T-helper 17 cell (primary cell): Measurements from ENCODE around the gene CAMK1D. TPM values are rescaled to one million over a fixed set of nuclear protein-coding genes. Genes with fewer than 3 reads are reported as not detected.
"Not testable (repeated sequence)": the region's sequence is repeated elsewhere in the genome, so short reads cannot be mapped to it uniquely, and the experiment has no call there.

Experiments used
- ATAC-seq: fragments of 150-1000 bp; cut with Tn5 transposase; 2 replicates; pipeline ENCODE4 v1.10.0; 2021; ENCODE audit warnings: mild to moderate bottlenecking, moderate library complexity
- DNase-seq, 3 donors: peaks; one replicate each; pipeline versions ENCODE4 v3.0.0 to v3.0.0-alpha.2; 2020 to 2021
- H3K9me3 ChIP-seq: one replicate; pipeline ENCODE4 v1.7.0; 2013; ENCODE audit warnings: low read length, mild to moderate bottlenecking; ENCODE audit not compliant: control insufficient read depth, poor library complexity, severe bottlenecking
- H3K27ac Mint-ChIP-seq: one replicate; pipeline ENCODE4 v1.8.0; 2022; ENCODE audit warnings: mild to moderate bottlenecking, moderate library complexity, mixed read lengths
- H3K27me3 Mint-ChIP-seq: one replicate; pipeline ENCODE4 v1.8.0; 2022; ENCODE audit warnings: mixed read lengths
- H3K36me3 Mint-ChIP-seq: one replicate; pipeline ENCODE4 v1.8.0; 2022; ENCODE audit warnings: low read depth, mixed read lengths
- H3K4me1 Mint-ChIP-seq: one replicate; pipeline ENCODE4 v1.8.0; 2022; ENCODE audit warnings: mild to moderate bottlenecking, mixed read lengths
- H3K4me3 Mint-ChIP-seq: one replicate; pipeline ENCODE4 v1.8.0; 2022; ENCODE audit warnings: mild to moderate bottlenecking, moderate library complexity, mixed read lengths
- total RNA-seq, 4 donors: library from RNA in 2 of 4; stranded (reverse) in 2 of 4; gene quantifications; one replicate each; pipeline ENCODE4 v1.2.3 and lab custom pipeline; 2022 to 2026

Gene CAMK1D
- total RNA-seq, 2 donors from 2014 or later: 31.1 to 47.3 TPM

DNA sequence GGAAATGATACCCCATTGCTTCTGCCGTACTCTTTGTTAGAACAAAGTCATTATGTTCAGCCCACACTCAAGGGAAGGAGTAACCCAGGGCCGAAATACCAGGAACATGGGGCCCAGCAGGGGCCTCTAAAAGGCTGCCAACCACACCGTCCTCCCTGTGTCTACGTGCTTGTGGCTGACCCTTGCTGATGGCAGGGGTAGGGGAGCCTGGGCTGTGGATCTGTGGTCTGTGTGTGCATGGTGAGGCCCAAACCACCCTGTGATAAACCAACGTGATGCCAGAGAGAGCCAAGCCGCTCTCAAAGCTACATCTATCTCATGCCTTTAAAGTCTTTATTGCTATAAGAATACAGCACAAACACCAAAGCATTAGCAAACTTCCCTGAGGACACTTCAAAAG is 493.0 kb downstream of the CAMK1D start:
- no peaks in the 10 kb centered on the region for H3K36me3 Mint-ChIP-seq
- no peak overlapping the region for H3K27ac Mint-ChIP-seq
- H3K4me1 Mint-ChIP-seq: peaks cover 6% of the 10 kb centered on the region
- peaks cover 26% of the 10 kb centered on the region for H3K27me3 Mint-ChIP-seq
- no peaks in the 10 kb centered on the region for H3K9me3 ChIP-seq
- H3K4me3 Mint-ChIP-seq: no peak overlapping the region
- no peak for ATAC-seq
- no peak for DNase-seq

DNA sequence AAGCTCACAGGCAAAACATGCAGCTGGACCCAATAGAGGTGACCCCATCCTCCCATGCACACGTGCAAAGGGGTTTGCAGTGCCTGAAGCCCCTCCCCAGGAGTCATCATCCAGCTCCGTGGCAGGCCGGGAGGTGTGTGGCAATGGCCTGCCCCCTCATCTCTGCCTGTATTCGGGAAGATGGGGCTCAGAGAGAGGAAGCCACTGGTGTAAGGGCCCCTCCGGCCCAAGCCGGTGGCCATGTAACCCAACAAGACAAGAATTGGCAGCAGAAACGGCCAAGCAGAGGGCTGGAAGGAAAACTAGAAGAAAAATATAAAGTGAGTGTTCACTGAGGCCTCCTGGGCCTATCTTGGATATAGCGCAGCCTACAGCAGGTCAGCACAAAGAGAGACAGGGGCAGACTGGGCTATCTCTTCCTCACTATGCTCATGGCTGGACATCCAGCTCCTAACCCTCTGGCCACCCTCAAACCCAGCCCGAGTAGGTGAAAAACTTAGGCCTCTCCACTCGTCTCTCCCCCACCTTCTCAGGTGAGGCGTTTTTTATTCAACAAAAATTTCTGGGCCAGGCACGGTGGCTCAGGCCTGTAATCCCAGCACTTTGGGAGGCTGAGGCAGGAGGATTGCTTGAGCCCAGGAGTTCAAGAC is 494.1 kb downstream of the CAMK1D start:
- H3K4me1 Mint-ChIP-seq: peaks cover 2% of the 10 kb centered on the region
- DNase-seq: no peak
- H3K36me3 Mint-ChIP-seq: no peaks in the 10 kb centered on the region
- no peak for ATAC-seq
- no peaks in the 10 kb centered on the region for H3K9me3 ChIP-seq
- no peak overlapping the region for H3K4me3 Mint-ChIP-seq
- no peak overlapping the region for H3K27ac Mint-ChIP-seq
- H3K27me3 Mint-ChIP-seq: peaks cover 26% of the 10 kb centered on the region

- Mint-ChIP-seq H3K36me3 (no peaks in the 10 kb centered on the region), H3K4me1 (no peaks in the 10 kb centered on the region), H3K27ac (no peak overlapping the region), H3K27me3 (peaks cover 38% of the 10 kb centered on the region), H3K4me3 (no peak overlapping the region)
- no peaks in the 10 kb centered on the region for H3K9me3 ChIP-seq
- DNase-seq (no peak), ATAC-seq (no peak)
Observed at GRCh38 chr10:12844811-12845483, 495.6 kb downstream of the CAMK1D start.

DNA sequence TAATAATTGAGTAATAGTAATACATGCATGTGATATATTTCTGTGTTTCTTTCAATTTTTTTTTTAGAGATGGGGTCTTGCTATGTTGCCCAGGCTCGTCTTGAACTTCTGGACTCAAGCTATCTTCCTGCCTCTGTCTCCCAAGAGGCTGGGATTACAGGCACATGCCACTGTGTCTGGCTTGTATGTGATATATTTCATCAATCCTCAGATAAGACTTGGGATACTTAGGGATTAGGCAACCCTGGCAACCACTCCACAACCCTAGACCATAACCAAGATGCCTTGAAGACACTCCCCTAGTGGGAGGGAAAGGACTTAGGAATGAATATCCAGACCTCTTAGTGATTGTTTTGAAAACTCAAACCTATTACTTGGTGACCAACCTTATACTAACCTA is 497.4 kb downstream of the CAMK1D start:
- Mint-ChIP-seq H3K27me3 (peaks cover 47% of the 10 kb centered on the region), H3K4me1 (no peaks in the 10 kb centered on the region), H3K4me3 (no peak overlapping the region), H3K27ac (no peak overlapping the region), H3K36me3 (no peaks in the 10 kb centered on the region)
- DNase-seq (no peak), ATAC-seq (no peak)
- no peaks in the 10 kb centered on the region for H3K9me3 ChIP-seq

DNA sequence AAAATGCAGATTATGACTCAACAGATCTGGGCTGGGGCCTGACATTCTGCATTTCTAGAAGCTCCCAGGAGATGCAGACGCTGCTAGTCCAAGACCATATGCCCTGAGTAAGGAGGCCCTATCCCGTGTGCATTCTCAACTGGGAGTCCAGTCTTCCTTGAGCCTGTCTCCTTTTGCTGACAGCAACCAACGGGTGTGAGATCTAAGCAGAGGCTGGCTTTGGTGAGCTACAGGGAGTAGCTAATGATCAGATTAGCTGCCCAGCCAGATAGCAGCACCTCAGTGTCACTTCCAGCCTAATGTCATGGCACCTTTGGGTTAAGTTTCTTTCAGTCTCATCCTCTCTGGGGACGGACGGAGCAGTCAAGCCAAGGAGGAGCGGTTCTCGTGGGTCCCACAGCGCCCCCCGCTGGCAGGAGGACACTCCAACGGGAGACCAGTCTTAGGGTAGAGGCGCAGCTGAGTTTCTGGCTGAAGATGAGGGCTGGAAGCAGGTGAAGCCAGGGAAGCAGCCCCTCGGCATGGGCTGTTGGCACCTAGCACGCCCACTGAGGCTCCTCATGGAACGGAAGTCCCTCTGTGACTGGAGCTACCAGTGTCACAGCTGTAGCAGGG is 498.1 kb downstream of the CAMK1D start:
- Mint-ChIP-seq H3K27me3 (peaks cover 49% of the 10 kb centered on the region), H3K27ac (no peak overlapping the region), H3K4me3 (no peak overlapping the region), H3K4me1 (no peaks in the 10 kb centered on the region), H3K36me3 (no peaks in the 10 kb centered on the region)
- no peak for DNase-seq
- ATAC-seq: no peak
- no peaks in the 10 kb centered on the region for H3K9me3 ChIP-seq

DNA sequence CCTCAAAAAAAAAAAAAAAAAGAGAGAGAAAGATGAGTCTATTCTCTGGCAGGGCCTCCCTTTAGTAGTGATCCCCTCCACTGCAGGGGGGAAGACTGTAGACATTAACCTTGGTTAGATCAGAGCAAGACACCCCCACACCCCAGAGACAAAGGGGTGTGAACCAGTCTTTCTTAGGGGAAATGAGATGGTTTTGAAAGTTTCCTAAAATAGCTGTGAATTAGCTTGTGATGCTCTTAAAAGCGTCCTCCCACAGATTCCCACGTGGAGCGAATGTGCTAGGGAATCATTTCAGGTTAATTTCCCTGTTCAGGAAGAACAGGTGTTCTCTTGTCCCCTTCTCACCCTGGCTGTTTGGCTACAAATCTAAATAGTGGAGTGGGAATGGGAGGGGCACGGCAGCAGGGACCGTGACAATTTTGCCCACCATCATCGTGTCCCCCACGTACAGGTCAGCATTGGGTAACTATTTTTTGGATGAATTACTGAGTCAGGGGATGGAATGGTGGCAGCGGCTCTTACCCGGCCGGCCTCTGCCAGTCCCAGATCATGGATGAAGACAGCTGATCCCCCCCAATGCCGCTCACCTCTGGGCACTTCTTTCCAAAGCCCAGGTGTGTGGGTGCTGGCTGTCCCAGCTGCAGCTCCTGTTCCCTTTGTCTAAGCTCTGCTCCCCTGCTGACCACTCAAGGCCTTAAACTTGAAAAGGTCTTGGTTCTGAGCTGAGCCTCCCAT is 499.3 kb downstream of the CAMK1D start:
- Mint-ChIP-seq H3K4me3 (no peak overlapping the region), H3K27me3 (peaks cover 49% of the 10 kb centered on the region), H3K36me3 (no peaks in the 10 kb centered on the region), H3K4me1 (no peaks in the 10 kb centered on the region), H3K27ac (no peak overlapping the region)
- ATAC-seq (no peak), DNase-seq (no peak)
- no peaks in the 10 kb centered on the region for H3K9me3 ChIP-seq

DNA sequence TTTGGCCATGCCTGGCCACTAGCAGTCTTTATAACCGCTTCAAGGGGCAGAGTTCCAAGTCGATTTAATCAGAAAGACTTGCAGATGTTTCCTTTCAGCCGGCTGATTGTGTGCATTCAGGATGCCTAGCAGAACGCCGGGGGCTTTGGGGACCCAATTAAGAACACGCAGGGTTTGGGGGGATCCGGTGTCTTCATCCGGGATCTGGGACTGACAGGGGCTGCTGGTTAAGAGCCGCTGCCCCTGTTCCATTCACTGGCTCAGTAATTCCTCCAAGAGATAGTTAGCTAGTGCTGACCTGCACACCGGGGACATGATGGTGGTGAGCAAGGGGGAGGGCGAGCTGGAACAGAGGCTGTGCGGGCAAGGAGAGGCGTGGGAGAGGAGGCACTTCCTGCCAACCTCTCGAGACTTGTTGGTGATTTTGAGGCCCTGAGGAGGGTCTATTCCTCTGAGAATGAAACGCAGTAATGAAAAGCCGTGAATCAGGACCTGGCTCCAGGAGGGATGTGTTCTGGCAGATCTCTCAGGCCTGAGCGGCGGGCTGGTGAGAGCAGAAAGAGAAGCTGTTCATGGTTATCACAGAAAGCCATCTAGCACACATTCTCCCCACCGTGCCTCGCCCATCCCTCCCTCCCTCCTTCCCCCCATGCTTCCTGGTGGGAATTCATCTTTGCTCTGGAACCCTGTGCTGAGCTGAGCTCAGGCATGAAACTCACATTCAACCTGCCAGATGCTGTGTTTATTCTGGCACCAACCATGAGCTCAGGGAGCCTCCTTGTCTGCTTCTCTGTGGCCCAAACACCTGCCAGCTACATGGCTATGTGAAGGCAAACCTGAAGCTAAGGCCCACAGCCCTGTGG is 500.2 kb downstream of the CAMK1D start:
- no peaks in the 10 kb centered on the region for H3K4me1 Mint-ChIP-seq
- no peaks in the 10 kb centered on the region for H3K36me3 Mint-ChIP-seq
- no peak overlapping the region for H3K27ac Mint-ChIP-seq
- DNase-seq (no peak), ATAC-seq (no peak)
- H3K9me3 ChIP-seq: no peaks in the 10 kb centered on the region
- peaks cover 44% of the 10 kb centered on the region for H3K27me3 Mint-ChIP-seq
- no peak overlapping the region for H3K4me3 Mint-ChIP-seq

GRCh38 chr10:12852687-12853086 is 503.3 kb downstream of the CAMK1D start:
- Mint-ChIP-seq H3K36me3 (no peaks in the 10 kb centered on the region), H3K27ac (no peak overlapping the region), H3K4me3 (no peak overlapping the region), H3K4me1 (no peaks in the 10 kb centered on the region), H3K27me3 (peaks cover 38% of the 10 kb centered on the region)
- no peak for ATAC-seq
- H3K9me3 ChIP-seq: no peaks in the 10 kb centered on the region
- no peak for DNase-seq

GRCh38 chr10:12854988-12855387 is 505.6 kb downstream of the CAMK1D start:
- H3K27me3 Mint-ChIP-seq: peaks cover 30% of the 10 kb centered on the region
- no peaks in the 10 kb centered on the region for H3K4me1 Mint-ChIP-seq
- ATAC-seq (no peak), DNase-seq (no peak)
- H3K9me3 ChIP-seq: no peaks in the 10 kb centered on the region
- no peak overlapping the region for H3K27ac Mint-ChIP-seq
- no peak overlapping the region for H3K4me3 Mint-ChIP-seq
- H3K36me3 Mint-ChIP-seq: no peaks in the 10 kb centered on the region

- H3K9me3 ChIP-seq: no peaks in the 10 kb centered on the region
- Mint-ChIP-seq H3K36me3 (no peaks in the 10 kb centered on the region), H3K27ac (no peak overlapping the region), H3K4me1 (no peaks in the 10 kb centered on the region), H3K4me3 (no peak overlapping the region), H3K27me3 (peaks cover 5% of the 10 kb centered on the region)
- ATAC-seq: no peak
- no peak for DNase-seq
Observed at GRCh38 chr10:12862459-12862858, 513.1 kb downstream of the CAMK1D start.

DNA sequence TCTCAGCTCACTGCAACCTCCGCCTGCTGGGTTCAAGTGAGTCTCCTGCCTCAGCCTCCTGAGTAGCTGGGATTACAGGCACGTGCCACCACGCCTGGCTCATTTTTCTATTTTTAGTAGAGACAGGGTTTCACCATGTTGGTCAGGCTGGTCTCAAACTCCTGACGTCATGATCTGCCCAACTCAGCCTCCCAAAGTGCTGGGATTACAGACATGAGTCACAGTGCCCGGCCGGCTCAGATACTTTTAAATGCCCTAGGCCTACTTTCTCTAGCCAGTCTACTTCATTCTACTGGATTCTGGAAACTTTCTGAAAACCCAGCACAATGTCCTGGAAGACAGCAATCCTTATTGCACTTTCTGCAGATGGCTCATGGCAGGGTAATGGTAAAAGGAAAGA is 516.2 kb downstream of the CAMK1D start:
- not testable (repeated sequence) for DNase-seq, H3K27ac Mint-ChIP-seq, H3K4me1 Mint-ChIP-seq, ATAC-seq, H3K4me3 Mint-ChIP-seq, H3K9me3 ChIP-seq, H3K27me3 Mint-ChIP-seq, H3K36me3 Mint-ChIP-seq

- peaks cover 10% of the 10 kb centered on the region for H3K27me3 Mint-ChIP-seq
- no peak overlapping the region for H3K4me3 Mint-ChIP-seq
- no peak for DNase-seq
Observed at GRCh38 chr10:12868229-12868628, 518.9 kb downstream of the CAMK1D start.

GRCh38 chr10:12869427-12869826 is 520.1 kb downstream of the CAMK1D start:
- Mint-ChIP-seq H3K27ac (no peak overlapping the region), H3K4me1 (peaks cover 3% of the 10 kb centered on the region), H3K27me3 (peaks cover 17% of the 10 kb centered on the region), H3K36me3 (no peaks in the 10 kb centered on the region), H3K4me3 (no peak overlapping the region)
- H3K9me3 ChIP-seq: no peaks in the 10 kb centered on the region
- ATAC-seq: no peak
- DNase-seq: no peak

More at GRCh38 chr10:12868229-12868628, 518.9 kb downstream of the CAMK1D start:
- H3K36me3 Mint-ChIP-seq: no peaks in the 10 kb centered on the region
- H3K9me3 ChIP-seq: no peaks in the 10 kb centered on the region
- H3K27ac Mint-ChIP-seq: no peak overlapping the region
- no peak for ATAC-seq
- peaks cover 3% of the 10 kb centered on the region for H3K4me1 Mint-ChIP-seq
